ENCODE measurements around the gene SLC18A2. TPM values are rescaled to one million over a fixed set of nuclear protein-coding genes. Genes with fewer than 3 reads are reported as not detected.

Gene SLC18A2
- total RNA-seq, 1 experiment from 2014 or later: not detected

DNA sequence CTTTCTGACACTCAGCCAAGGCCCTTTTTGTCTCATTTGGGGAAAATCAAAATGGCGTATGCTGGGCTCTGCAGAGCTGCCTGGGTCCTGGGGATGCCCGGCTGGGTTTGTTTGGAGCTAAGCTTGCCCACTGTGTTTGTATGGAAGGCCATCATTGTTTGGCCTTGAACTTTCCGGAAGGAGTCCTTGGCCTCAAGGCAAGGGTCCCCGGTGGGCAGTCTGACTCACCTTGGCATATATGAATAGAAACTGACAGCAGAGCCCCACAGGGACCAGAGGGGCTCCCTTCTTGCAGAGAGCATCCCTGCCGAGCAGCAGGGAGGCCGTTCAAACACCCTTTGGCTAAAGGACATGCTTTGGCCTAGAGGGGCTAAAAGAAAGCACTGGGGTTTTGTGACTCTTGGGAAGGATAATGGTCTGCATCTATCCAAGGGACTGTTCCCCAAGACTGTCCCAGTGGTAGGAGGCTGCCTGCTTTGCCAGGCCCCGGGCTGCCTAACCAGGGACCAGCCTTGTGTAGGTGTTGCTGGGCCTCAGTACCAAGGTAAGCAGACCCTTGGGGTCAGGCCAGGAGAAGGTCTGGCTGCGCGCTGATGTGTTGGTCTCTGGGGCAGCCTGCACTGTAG, 15.0 kb downstream of the SLC18A2 start:
- Mint-ChIP-seq H3K4me3 (ENCODE audit: unreplicated experiment) (no peak overlapping the region), H3K9me3 (ENCODE audit: unreplicated experiment) (no peaks in the 10 kb centered on the region), H3K27me3 (ENCODE audit: insufficient read depth, unreplicated experiment) (peaks cover 46% of the 10 kb centered on the region), H3K36me3 (ENCODE audit: insufficient read depth, unreplicated experiment) (no peaks in the 10 kb centered on the region), H3K4me1 (ENCODE audit: insufficient read depth, unreplicated experiment) (no peaks in the 10 kb centered on the region), H3K27ac (ENCODE audit: low read depth, unreplicated experiment) (no peak overlapping the region)
- TF ChIP-seq, protein P1, sequence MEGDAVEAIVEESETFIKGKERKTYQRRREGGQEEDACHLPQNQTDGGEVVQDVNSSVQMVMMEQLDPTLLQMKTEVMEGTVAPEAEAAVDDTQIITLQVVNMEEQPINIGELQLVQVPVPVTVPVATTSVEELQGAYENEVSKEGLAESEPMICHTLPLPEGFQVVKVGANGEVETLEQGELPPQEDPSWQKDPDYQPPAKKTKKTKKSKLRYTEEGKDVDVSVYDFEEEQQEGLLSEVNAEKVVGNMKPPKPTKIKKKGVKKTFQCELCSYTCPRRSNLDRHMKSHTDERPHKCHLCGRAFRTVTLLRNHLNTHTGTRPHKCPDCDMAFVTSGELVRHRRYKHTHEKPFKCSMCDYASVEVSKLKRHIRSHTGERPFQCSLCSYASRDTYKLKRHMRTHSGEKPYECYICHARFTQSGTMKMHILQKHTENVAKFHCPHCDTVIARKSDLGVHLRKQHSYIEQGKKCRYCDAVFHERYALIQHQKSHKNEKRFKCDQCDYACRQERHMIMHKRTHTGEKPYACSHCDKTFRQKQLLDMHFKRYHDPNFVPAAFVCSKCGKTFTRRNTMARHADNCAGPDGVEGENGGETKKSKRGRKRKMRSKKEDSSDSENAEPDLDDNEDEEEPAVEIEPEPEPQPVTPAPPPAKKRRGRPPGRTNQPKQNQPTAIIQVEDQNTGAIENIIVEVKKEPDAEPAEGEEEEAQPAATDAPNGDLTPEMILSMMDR (IDR thresholded peaks at IDR 0.05; ENCODE audit: unreplicated experiment): no peak
- ChIA-PET POLR2A (no interaction called here), CTCF (no interaction called here)
- BruUV-seq (replicated peaks): no TSS peak
- intact Hi-C loops (cut with micrococcal nuclease): no loop called here
- DNase-seq (ENCODE audit: unreplicated experiment): no peak

DNA sequence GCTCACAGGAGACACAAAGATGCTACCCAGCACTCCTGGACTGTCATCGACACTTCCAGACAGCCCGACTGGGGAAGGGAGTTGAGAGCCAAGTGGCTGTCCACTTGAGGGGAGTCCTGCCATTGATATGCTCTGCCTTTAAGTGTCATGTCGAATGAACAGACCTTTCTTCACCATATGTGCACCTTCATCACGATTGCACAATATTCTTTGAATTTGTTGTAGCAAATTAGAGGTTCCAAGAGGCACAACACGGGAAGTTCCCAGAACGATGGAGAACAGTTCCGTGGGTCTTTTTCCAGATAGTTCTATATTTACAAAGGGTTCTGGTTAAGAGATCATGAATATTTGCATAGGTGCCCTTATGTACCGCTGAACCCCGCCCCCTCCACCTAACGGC, 16.0 kb downstream of the SLC18A2 start:
- H3K4me1 Mint-ChIP-seq (ENCODE audit: insufficient read depth, unreplicated experiment): no peaks in the 10 kb centered on the region
- ChIA-PET POLR2A (no interaction called here), CTCF (interaction anchor here (0.6 kb wide), 1 partner anchor 459 kb away, joined by 3 read pairs; no protein-coding TSS in a partner anchor)
- no peaks in the 10 kb centered on the region for H3K9me3 Mint-ChIP-seq (ENCODE audit: unreplicated experiment)
- peaks cover 56% of the 10 kb centered on the region for H3K27me3 Mint-ChIP-seq (ENCODE audit: insufficient read depth, unreplicated experiment)
- no TSS peak for BruUV-seq (replicated peaks)
- intact Hi-C loops (cut with micrococcal nuclease): no loop called here
- H3K27ac Mint-ChIP-seq (ENCODE audit: low read depth, unreplicated experiment): no peak overlapping the region
- TF ChIP-seq, protein P1 (IDR thresholded peaks at IDR 0.05; ENCODE audit: unreplicated experiment): no peak
- DNase-seq (ENCODE audit: unreplicated experiment): no peak
- H3K36me3 Mint-ChIP-seq (ENCODE audit: insufficient read depth, unreplicated experiment): no peaks in the 10 kb centered on the region
- H3K4me3 Mint-ChIP-seq (ENCODE audit: unreplicated experiment): no peak overlapping the region

DNA sequence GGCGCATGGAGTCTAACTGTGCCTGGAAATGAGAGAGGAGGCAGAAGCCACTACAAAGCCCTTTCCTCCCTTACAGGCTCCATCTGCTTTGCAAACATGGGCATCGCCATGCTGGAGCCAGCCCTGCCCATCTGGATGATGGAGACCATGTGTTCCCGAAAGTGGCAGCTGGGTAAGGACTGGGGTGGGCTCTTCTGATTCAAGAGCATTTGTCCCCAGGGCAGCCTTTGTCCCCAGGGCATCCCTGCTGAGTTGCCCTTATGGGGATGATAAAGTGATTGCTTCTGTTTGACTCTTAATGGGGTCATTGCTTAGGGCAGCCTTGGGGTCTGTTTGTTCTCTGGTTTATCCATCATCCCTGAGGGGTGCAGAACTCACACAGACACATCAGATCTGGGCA, 16.8 kb downstream of the SLC18A2 start:
- CTCF ChIA-PET: no interaction called here

DNA sequence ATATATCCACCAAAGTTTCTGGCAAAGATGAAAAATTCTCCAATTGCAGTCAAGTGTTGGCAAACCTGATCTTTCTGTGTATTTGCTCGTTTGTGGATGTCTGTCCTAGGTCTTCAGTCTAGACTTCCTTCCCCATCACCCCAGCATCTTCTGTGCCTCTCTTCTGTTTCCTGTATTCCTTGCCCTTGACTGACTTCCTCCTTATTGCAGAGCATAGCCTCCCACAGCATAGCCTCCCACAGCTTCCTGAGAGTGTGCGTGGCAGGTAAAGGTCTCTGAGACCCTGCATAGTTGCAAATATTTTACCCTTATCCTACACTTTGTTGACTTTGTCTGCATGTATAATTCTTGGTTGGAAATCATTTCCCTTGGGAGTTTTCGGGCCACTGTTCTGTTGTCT, 18.4 kb downstream of the SLC18A2 start:
- Mint-ChIP-seq H3K9me3 (ENCODE audit: unreplicated experiment) (no peaks in the 10 kb centered on the region), H3K36me3 (ENCODE audit: insufficient read depth, unreplicated experiment) (no peaks in the 10 kb centered on the region)
- TF ChIP-seq, protein P1 (IDR thresholded peaks at IDR 0.05; ENCODE audit: unreplicated experiment): no peak

More for the DNA sequence above, 16.8 kb downstream of the SLC18A2 start:
- TF ChIP-seq, protein P1 (IDR thresholded peaks at IDR 0.05; ENCODE audit: unreplicated experiment): no peak
- H3K4me3 Mint-ChIP-seq (ENCODE audit: unreplicated experiment): no peak overlapping the region
- no peaks in the 10 kb centered on the region for H3K4me1 Mint-ChIP-seq (ENCODE audit: insufficient read depth, unreplicated experiment)
- H3K36me3 Mint-ChIP-seq (ENCODE audit: insufficient read depth, unreplicated experiment): no peaks in the 10 kb centered on the region
- POLR2A ChIA-PET: no interaction called here
- DNase-seq (ENCODE audit: unreplicated experiment): no peak
- no peaks in the 10 kb centered on the region for H3K9me3 Mint-ChIP-seq (ENCODE audit: unreplicated experiment)
- intact Hi-C loops (cut with micrococcal nuclease): no loop called here
- BruUV-seq (replicated peaks): no TSS peak
- H3K27ac Mint-ChIP-seq (ENCODE audit: low read depth, unreplicated experiment): no peak overlapping the region
- H3K27me3 Mint-ChIP-seq (ENCODE audit: insufficient read depth, unreplicated experiment): peaks cover 64% of the 10 kb centered on the region

More for the DNA sequence above, 18.4 kb downstream of the SLC18A2 start:
- no TSS peak for BruUV-seq (replicated peaks)
- no peak for DNase-seq (ENCODE audit: unreplicated experiment)
- POLR2A ChIA-PET: interaction anchor here (1.1 kb wide), 1 partner anchor 11 kb away, joined by 3 read pairs; no protein-coding TSS in a partner anchor
- CTCF ChIA-PET: no interaction called here
- Mint-ChIP-seq H3K27me3 (ENCODE audit: insufficient read depth, unreplicated experiment) (peaks cover 64% of the 10 kb centered on the region), H3K27ac (ENCODE audit: low read depth, unreplicated experiment) (no peak overlapping the region), H3K4me1 (ENCODE audit: insufficient read depth, unreplicated experiment) (no peaks in the 10 kb centered on the region), H3K4me3 (ENCODE audit: unreplicated experiment) (no peak overlapping the region)
- intact Hi-C loops (cut with micrococcal nuclease): no loop called here

Measured in MCF 10A (cell line).